Activated T-cell treated with anti-CD3 and anti-CD28 coated beads, Interleukin-2, amount 50 U/mL, for 4 hours (primary cell): ENCODE measurements around the gene YPEL3. TPM values are rescaled to one million over a fixed set of nuclear protein-coding genes. Genes with fewer than 3 reads are reported as not detected.
A peak's percentile ranks its signal among the peaks of the same experiment; 100 is the strongest.

Experiments
- ATAC-seq, 2 donors: fragments of 200-7000 bp; cut with Tn5 transposase; one replicate each; pipeline ENCODE4 v1.10.0; 2021
- DNase-seq: peaks from one replicate; pipeline ENCODE4 v3.0.0-alpha.2; 2020
- H3K27me3 Mint-ChIP-seq: one replicate; pipeline ENCODE4 v1.8.0; 2021; ENCODE audit warnings: low read depth, mixed read lengths
- H3K36me3 Mint-ChIP-seq: one replicate; pipeline ENCODE4 v1.8.0; 2022; ENCODE audit warnings: mixed read lengths; ENCODE audit not compliant: insufficient read depth
- H3K4me1 Mint-ChIP-seq: one replicate; pipeline ENCODE4 v1.8.0; 2021; ENCODE audit warnings: low read depth, mixed read lengths
- H3K4me3 Mint-ChIP-seq: one replicate; pipeline ENCODE4 v1.8.0; 2021; ENCODE audit warnings: mild to moderate bottlenecking, moderate library complexity, mixed read lengths
- H3K9me3 Mint-ChIP-seq: one replicate; pipeline ENCODE4 v1.8.0; 2021; ENCODE audit warnings: mixed read lengths
- total RNA-seq, 3 donors: library from RNA; stranded (reverse); gene quantifications; one replicate each; pipeline ENCODE4 v1.2.1, GENCODE V29; 2021

YPEL3 gene
- total RNA-seq, 3 donors from 2014 or later: 4.4 to 7.2 (median 6.1) TPM

DNA sequence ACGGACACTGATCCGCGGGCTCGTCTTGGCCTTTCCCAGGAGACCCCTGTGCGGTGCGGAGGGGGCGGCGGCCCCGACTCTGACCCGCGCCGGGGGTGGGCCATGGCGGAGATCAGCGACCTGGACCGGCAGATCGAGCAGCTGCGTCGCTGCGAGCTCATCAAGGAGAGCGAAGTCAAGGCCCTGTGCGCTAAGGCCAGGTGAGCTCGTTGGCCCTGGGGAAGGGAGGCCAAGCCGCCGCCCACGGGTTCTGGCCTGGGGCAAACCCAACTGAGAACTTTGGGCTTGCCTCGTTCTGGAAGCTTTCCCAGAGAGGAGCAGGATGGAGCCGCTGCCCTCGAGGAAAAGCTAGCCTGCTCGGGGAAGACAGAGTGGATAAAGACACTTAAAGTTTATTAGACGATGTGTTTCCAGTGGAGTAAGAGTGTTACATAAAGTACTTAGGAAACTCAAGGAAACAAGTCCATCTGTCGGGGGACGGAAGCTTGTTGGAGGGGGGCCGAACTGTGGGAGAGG lies 19.7 kb downstream of the YPEL3 start:
- no peaks in the 10 kb centered on the region for H3K27me3 Mint-ChIP-seq
- DNase-seq: no peak
- H3K9me3 Mint-ChIP-seq: no peaks in the 10 kb centered on the region
- peak overlapping the region; percentile 93 for H3K4me3 Mint-ChIP-seq
- H3K36me3 Mint-ChIP-seq: peaks cover 25% of the 10 kb centered on the region
- ATAC-seq: peak; percentile 41 to 47
- H3K4me1 Mint-ChIP-seq: peaks cover 36% of the 10 kb centered on the region

DNA sequence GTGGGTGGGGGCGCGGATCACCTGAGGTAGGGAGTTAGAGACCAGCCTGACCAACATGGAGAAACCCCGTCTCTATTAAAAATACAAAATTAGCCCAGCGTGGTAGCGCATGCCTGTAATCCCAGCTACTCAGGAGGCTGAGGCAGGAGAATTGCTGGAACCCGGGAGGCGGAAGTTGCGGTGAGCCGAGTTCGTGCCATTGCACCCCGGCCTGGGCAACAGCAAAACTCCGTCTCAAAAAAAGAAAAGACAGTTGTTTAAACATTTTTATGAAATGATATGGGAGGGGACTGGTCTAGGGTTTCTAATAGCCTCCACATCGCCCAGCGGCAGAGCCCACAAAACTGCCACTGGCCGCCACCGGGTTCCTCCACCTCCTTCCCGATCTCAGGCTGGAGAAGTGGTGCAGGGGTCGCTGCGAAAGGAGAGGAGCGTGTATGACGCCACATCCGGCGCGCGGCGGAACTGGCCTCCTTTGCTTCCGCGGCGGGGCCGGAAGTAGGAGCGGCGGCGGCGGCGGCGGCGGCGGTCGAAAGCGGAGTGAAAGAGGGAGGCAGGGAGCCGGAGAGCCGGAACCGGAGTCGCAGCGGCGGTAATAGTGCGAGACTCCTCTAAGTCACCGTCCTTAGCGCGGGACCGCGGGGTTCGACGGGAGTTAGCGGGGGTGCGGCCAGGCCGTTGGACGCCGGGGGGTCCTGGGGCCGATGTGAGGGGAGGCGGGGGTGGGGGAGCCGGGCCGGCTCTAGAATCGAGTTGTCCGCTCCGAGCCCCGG lies 20.3 kb downstream of the YPEL3 start, which contains the start of gene PPP4C:
Gene PPP4C (plus strand): TSS at position 492 of the 773 bp plus-strand sequence. CDS start 384 bp downstream, outside the sequence.
- ATAC-seq (peak; percentile 91 to 94), DNase-seq (peak; percentile 84)
- Mint-ChIP-seq H3K36me3 (peaks cover 26% of the 10 kb centered on the region), H3K27me3 (no peaks in the 10 kb centered on the region), H3K9me3 (no peaks in the 10 kb centered on the region), H3K4me3 (peak within 1 kb of the TSS; percentile 93), H3K4me1 (peaks cover 36% of the 10 kb centered on the region)

DNA sequence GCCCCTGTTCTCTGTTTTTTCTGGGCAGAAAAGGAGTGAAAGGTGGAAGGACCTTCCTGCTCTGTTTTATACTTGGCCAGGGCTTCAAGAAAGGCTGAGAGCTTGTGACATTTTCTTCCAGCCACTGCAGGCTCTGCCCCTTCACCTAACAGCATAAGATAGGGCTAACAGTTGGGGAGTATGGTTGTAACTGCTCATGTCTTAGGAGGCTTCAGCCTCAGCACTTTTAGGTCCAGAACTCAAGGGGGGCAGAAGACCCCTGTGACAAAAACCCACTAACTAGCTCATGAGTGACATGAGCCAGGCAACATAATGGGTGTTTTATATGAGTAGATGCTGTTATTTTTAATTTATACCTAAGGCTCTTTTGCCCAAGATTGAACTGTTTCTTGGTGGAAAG lies 25.5 kb downstream of the YPEL3 start:
- Mint-ChIP-seq H3K36me3 (peaks cover 41% of the 10 kb centered on the region), H3K4me1 (peaks cover 35% of the 10 kb centered on the region), H3K27me3 (no peaks in the 10 kb centered on the region), H3K4me3 (no peak overlapping the region), H3K9me3 (no peaks in the 10 kb centered on the region)
- DNase-seq (no peak), ATAC-seq (no peak)

DNA sequence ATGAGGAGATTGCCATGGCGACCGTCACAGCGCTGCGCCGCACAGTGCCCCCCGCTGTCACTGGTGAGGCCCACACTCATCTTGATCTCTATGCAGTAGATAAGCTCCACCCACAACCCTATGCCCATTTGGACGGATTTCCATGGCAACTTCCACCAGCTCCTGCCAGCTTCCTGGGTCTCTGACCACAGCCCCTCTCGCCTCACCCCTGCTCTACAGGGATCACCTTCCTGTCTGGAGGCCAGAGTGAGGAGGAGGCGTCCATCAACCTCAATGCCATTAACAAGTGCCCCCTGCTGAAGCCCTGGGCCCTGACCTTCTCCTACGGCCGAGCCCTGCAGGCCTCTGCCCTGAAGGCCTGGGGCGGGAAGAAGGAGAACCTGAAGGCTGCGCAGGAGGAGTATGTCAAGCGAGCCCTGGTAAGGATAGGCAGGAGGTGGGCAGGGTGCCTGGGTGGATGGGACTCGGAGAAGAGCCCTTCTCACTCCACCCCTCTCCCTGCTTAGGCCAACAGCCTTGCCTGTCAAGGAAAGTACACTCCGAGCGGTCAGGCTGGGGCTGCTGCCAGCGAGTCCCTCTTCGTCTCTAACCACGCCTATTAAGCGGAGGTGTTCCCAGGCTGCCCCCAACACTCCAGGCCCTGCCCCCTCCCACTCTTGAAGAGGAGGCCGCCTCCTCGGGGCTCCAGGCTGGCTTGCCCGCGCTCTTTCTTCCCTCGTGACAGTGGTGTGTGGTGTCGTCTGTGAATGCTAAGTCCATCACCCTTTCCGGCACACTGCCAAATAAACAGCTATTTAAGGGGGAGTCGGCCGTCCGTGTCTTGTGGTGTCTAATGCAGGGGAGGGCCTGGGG lies 26.2 kb downstream of the YPEL3 start:
- Mint-ChIP-seq H3K9me3 (no peaks in the 10 kb centered on the region), H3K4me1 (peaks cover 34% of the 10 kb centered on the region), H3K4me3 (peak overlapping the region; percentile 8), H3K36me3 (peaks cover 41% of the 10 kb centered on the region), H3K27me3 (no peaks in the 10 kb centered on the region)
- ATAC-seq (no peak), DNase-seq (no peak)

DNA sequence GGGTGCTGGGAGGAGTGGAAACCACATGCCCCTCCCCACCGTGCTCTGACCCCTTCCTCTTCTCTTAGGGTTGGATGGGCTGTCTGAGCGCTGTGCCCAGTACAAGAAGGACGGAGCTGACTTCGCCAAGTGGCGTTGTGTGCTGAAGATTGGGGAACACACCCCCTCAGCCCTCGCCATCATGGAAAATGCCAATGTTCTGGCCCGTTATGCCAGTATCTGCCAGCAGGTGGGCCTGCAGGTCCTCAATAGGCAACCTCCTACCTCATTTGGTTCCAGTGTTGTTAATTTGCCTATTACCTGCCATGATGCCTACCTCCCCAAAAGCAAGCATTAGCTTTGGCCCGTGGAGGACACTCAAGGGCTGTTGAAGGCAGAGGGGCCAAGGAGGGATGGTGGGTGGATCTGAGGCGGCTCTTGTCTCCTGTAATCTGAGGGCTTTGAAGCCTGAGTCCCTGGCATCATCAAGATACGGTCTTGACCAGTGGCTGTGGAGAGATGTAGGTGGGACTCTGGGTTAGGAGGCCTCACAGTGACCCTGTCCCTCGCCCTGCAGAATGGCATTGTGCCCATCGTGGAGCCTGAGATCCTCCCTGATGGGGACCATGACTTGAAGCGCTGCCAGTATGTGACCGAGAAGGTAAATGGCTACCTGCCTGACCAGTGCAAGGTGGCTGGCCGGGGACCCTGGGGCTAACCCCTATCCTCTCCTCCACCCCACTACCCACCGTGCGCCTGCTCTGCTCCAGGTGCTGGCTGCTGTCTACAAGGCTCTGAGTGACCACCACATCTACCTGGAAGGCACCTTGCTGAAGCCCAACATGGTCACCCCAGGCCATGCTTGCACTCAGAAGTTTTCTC lies 27.0 kb downstream of the YPEL3 start:
- no peak for ATAC-seq
- H3K27me3 Mint-ChIP-seq: no peaks in the 10 kb centered on the region
- H3K4me1 Mint-ChIP-seq: peaks cover 30% of the 10 kb centered on the region
- H3K36me3 Mint-ChIP-seq: peaks cover 41% of the 10 kb centered on the region
- peak; percentile 53 for DNase-seq
- H3K4me3 Mint-ChIP-seq: peak overlapping the region; percentile 40
- H3K9me3 Mint-ChIP-seq: no peaks in the 10 kb centered on the region

DNA sequence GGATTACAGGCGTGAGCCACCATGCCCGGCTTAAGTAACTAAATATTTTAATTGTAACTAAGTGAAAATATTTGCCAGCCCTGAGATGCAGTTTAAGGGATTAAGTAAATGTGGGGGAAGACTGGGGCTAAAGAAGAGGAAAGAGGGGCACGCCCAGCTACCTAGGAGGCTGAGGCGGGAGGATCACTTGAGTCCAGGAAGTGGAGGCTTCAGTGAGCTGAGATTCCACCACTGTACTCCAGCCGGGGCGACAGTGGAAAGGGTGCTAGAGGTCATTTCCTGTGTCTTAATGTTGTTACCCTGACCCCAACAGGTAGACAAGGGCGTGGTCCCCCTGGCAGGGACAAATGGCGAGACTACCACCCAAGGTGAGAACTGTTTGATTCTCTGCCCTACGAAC lies 27.7 kb downstream of the YPEL3 start:
- H3K4me1 Mint-ChIP-seq: peaks cover 34% of the 10 kb centered on the region

DNA sequence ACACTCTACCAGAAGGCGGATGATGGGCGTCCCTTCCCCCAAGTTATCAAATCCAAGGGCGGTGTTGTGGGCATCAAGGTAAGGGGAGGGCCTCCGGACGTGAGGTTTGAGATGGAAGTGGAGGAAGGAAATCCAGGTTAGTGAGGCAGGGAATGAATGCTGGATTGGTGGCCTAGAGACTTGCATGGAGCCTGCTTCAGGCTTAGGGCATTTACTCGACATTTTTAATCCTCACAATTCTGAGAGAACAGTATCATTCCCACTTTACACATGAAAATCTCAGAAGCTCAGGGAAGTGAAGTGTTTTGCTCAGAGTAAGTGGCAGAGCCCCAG lies 28.5 kb downstream of the YPEL3 start:
- no peak for ATAC-seq
- Mint-ChIP-seq H3K4me3 (peak overlapping the region; percentile 98), H3K27me3 (no peaks in the 10 kb centered on the region), H3K4me1 (peaks cover 35% of the 10 kb centered on the region), H3K36me3 (peaks cover 41% of the 10 kb centered on the region), H3K9me3 (no peaks in the 10 kb centered on the region)
- no peak for DNase-seq

More for the DNA sequence above, 27.7 kb downstream of the YPEL3 start:
- Mint-ChIP-seq H3K4me3 (peak overlapping the region; percentile 40), H3K9me3 (no peaks in the 10 kb centered on the region), H3K36me3 (peaks cover 41% of the 10 kb centered on the region), H3K27me3 (no peaks in the 10 kb centered on the region)
- no peak for ATAC-seq
- DNase-seq: no peak

DNA sequence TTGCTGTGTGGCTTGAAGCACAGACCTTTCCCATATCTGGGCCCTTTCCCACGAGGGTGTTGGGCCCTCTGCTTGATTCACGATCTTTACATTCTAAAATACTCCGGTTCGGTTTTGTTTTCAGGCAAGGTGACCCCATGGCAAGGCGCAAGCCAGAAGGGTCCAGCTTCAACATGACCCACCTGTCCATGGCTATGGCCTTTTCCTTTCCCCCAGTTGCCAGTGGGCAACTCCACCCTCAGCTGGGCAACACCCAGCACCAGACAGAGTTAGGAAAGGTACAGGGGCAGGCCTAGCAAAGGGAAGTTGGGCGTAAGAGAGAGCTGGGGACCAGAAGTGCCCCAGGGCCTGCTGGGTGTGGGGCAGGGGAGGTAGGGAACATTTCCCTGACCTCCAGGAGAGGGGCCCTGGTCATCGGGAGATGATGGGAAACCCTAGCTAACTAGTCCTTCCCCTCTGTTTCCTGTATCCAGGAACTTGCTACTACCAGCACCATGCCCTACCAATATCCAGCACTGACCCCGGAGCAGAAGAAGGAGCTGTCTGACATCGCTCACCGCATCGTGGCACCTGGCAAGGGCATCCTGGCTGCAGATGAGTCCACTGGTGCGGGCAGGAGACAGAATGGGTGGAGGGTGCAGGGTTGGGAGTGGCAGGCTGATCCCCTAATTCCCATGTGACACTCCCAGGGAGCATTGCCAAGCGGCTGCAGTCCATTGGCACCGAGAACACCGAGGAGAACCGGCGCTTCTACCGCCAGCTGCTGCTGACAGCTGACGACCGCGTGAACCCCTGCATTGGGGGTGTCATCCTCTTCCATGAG lies 29.0 kb downstream of the YPEL3 start:
- Mint-ChIP-seq H3K4me1 (peaks cover 35% of the 10 kb centered on the region), H3K27me3 (no peaks in the 10 kb centered on the region), H3K4me3 (peak overlapping the region; percentile 98), H3K9me3 (no peaks in the 10 kb centered on the region), H3K36me3 (peaks cover 39% of the 10 kb centered on the region)
- no peak for ATAC-seq
- DNase-seq: no peak

DNA sequence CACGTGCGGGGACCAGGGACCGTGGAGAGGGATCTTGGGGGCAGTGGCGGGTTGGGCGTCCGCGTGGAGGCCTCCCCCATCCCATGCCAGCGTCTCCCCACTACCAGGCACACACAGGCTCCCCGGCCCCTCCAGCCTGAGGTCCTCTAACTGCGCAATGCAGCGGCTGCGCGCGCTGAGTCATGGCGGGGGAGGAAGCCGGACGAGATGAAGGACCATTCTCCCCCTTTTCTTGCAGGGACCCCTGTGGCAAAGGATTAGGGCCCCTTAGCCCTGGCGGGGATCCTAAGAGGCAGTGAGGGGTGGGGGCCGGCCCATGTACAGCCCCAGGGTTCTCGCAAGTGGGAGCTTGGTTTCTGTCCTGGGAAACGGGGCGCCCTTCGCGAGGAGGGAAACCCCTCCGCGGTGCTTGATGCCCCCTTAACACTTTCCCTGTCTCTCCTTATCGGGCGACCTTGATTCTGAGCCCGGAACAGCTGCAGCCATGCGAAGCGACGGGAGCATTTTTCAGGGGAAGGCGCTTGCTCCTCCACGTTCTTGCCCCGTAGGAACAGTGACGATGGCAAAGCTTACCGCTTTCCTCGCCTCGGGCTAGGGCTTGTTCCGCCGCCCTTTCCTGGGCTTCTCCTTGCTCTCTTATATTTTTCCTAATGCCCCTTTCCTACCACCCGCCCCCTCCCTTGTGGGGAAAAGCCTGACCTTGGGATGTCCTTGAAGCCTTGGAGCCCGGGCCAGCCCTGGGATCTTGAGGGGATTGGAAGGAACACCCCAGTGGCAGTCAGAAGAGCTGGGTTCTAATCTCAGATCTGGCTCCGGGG lies 29.9 kb downstream of the YPEL3 start:
- Mint-ChIP-seq H3K9me3 (no peaks in the 10 kb centered on the region), H3K4me1 (peaks cover 35% of the 10 kb centered on the region), H3K27me3 (no peaks in the 10 kb centered on the region), H3K36me3 (peaks cover 33% of the 10 kb centered on the region), H3K4me3 (peak overlapping the region; percentile 98)
- DNase-seq (peak; percentile 30), ATAC-seq (peak in 1 of 2 donors; percentile 6)

DNA sequence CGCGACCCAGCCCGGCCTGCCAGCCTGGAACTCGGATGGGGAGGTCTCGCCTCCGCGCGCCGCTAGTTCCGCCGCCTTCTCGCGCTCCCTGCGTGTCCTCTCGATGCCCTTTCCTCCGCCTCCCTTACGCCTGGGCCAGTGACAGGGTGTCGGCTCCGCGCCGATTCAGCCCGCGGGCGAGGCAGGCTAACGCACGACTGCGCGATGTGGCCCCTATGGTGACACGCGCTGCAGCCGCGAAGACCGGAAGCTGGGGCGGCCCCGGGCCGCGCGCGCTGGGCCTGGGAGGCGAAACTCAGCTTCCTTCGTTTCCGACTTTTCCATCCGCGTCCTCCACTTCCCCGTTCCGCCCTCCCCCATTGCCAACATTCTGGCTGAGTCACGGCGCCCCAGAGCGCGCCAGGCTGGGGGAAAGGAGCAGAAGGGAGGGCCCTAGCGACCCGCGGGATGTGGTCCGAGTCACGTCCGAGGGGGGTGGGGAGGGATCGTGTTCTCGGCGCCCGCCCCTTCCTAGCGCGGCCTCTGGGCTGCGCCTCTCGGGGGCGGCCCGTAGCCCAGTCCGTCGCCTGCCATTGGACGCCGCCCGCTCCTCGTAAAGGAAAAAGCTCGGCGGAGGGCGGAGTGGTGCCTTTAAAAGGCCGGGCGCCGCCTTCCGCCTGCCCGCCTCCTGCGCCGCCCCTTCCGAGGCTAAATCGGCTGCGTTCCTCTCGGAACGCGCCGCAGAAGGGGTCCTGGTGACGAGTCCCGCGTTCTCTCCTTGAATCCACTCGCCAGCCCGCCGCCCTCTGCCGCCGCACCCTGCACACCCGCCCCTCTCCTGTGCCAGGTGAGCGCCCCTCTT lies 30.7 kb downstream of the YPEL3 start, which contains the start of gene ALDOA:
Gene ALDOA (plus strand): TSS at position 659 of the 841 bp plus-strand sequence. CDS start 1,138 bp downstream, outside the sequence.
- DNase-seq: peak; percentile 94
- Mint-ChIP-seq H3K36me3 (peaks cover 29% of the 10 kb centered on the region), H3K9me3 (no peaks in the 10 kb centered on the region), H3K4me1 (peaks cover 34% of the 10 kb centered on the region), H3K27me3 (no peaks in the 10 kb centered on the region), H3K4me3 (peak within 1 kb of the TSS; percentile 98)
- ATAC-seq: peak; percentile 84 to 85

DNA sequence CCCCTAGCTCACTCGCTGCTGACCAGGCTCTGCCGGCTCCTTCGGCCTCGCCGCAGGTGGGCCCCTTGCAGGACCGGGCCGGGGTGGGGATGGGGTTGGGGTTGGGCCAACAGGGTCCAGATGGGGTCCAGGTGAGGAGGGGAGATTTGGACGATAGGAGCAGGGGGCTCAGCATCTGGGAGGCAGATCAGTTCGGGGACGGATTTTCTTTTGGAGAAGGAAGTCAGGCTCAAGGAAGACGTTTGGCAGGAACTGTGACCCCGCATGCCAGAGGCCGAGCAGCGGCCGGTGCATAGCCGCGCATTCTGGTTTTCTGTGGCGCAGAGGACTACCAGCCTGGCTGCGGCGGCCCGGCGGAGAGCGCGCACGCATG lies 31.3 kb downstream of the YPEL3 start:
- DNase-seq: no peak
- Mint-ChIP-seq H3K27me3 (no peaks in the 10 kb centered on the region), H3K36me3 (peaks cover 25% of the 10 kb centered on the region), H3K4me1 (peaks cover 31% of the 10 kb centered on the region), H3K9me3 (no peaks in the 10 kb centered on the region), H3K4me3 (peak overlapping the region; percentile 98)
- ATAC-seq: no peak
